Measurements from ENCODE around the gene GFI1. TPM values are rescaled to one million over a fixed set of nuclear protein-coding genes. Genes with fewer than 3 reads are reported as not detected.
"Not testable (repeated sequence)": the region's sequence is repeated elsewhere in the genome, so short reads cannot be mapped to it uniquely, and the experiment has no call there.

The GFI1 gene
- total and polyA plus RNA-seq, 2 of the 8 experiments (the other 6 are each of a cell fraction or from before 2014, with no cell fraction given), result 0.08 to 0.17 TPM

GRCh38 chr1:92434572-92434971, 52.2 kb downstream of the GFI1 start:
- H3K18ac ChIP-seq (ENCODE audit: extremely low read depth, low read length); H3K4me2 ChIP-seq (ENCODE audit: insufficient read depth in 1 of 2, low read depth in 2 of 2, low read length in 2 of 2); H2AK5ac ChIP-seq (ENCODE audit: low read depth, low read length); H4K8ac ChIP-seq (ENCODE audit: extremely low read depth, insufficient read depth, low read length); H2BK20ac ChIP-seq (ENCODE audit: low read length); CTCF ChIA-PET (ENCODE audit: partially characterized antibody); H2BK5ac ChIP-seq (ENCODE audit: low read depth, low read length); DNase-seq (ENCODE audit: low read depth in 1 of 2, low spot score in 2 of 2); H3K4ac ChIP-seq (replicated peaks; ENCODE audit: insufficient read length, low read depth, low read length); H3K27me3 ChIP-seq (replicated peaks in 1 of 4; ENCODE audit: control insufficient read depth in 3 of 4, extremely low read depth in 1 of 4, insufficient read depth in 3 of 4, low read length in 3 of 4); H4K5ac ChIP-seq (ENCODE audit: insufficient read length, low read depth, low read length); H3K4me1 ChIP-seq (replicated peaks in 1 of 4; ENCODE audit: control insufficient read depth in 3 of 4, insufficient read depth in 4 of 4, low read length in 3 of 4); H4K91ac ChIP-seq (replicated peaks; ENCODE audit: insufficient read length, low read length); H3K23ac ChIP-seq (ENCODE audit: insufficient read length); POLR2A ChIA-PET (ENCODE audit: partially characterized antibody); H2AFZ ChIP-seq (ENCODE audit: low read length); H3K9ac ChIP-seq (replicated peaks in 1 of 4; ENCODE audit: extremely low read depth in 1 of 4, low read depth in 3 of 4, low read length in 3 of 4); H4K20me1 ChIP-seq (replicated peaks in 1 of 2; ENCODE audit: control insufficient read depth in 1 of 2, insufficient read depth in 2 of 2, low read length in 2 of 2); H3K14ac ChIP-seq (ENCODE audit: insufficient read length); H2BK120ac ChIP-seq (replicated peaks; ENCODE audit: low read depth, low read length); H3K36me3 ChIP-seq (ENCODE audit: control insufficient read depth in 2 of 4, insufficient read depth in 4 of 4, low read length in 3 of 4); H3K79me1 ChIP-seq (ENCODE audit: low read depth, low read length); H2BK15ac ChIP-seq (ENCODE audit: low read length); H3K4me3 ChIP-seq (ENCODE audit: extremely low read depth in 1 of 4, insufficient read depth in 2 of 4, low read depth in 3 of 4, low read length in 4 of 4); H3K56ac ChIP-seq (replicated peaks; ENCODE audit: insufficient read length, low read depth, low read length); H3K27ac ChIP-seq (ENCODE audit: low read depth, low read length); H3K79me2 ChIP-seq (ENCODE audit: control insufficient read depth in 1 of 2, insufficient read depth in 2 of 2, low read length in 2 of 2); H2BK12ac ChIP-seq (ENCODE audit: low read depth, low read length); FAIRE-seq; H3K23me2 ChIP-seq (ENCODE audit: low read depth, low read length): not testable (repeated sequence)
- 92% methylated on average over 1 of the region's 1 CpG; no CpG with 5 or more reads in 1 of the 2 experiments for WGBS, 2 experiments (ENCODE audit: extremely low coverage in 1 of 2, insufficient coverage in 1 of 2, insufficient read length in 1 of 2, insufficient replicate concordance in 2 of 2, low coverage in 1 of 2, low lambda C conversion rate in 2 of 2, missing lambda C conversion rate in 1 of 2)
- peaks cover 9 to 11% of the 10 kb centered on the region in 2 experiments for H3K9me3 ChIP-seq (ENCODE audit: insufficient read depth in 2 of 2, low read depth in 1 of 2, low read length in 1 of 2)

All from H1 (cell line).